H1 (cell line): ENCODE results near the gene NPTN. TPM values are rescaled to one million over a fixed set of nuclear protein-coding genes. Genes with fewer than 3 reads are reported as not detected.

Experiments used
- CTCF ChIA-PET: fragments of 300-600 bp; sonication (Branson Sonifier 250); formaldehyde crosslinking; loops from one replicate; lab custom pipeline; 2021; ENCODE audit not compliant: partially characterized antibody; lab: Charles Lee
- POLR2A ChIA-PET: fragments of 300-600 bp; sonication (Branson Sonifier 250); formaldehyde crosslinking; loops from one replicate; lab custom pipeline; 2021; ENCODE audit warnings: inconsistent platforms; ENCODE audit not compliant: partially characterized antibody; lab: Charles Lee
- DNase-seq, 2 experiments: peaks; one replicate each; pipeline versions ENCODE4 v3.0.0 to v3.0.0-alpha.2; 2010 to 2022; ENCODE audit warnings: low spot score in 2 of 2, low read depth in 1 of 2, mixed read lengths in 1 of 2
- FAIRE-seq: peaks from 2 replicates; lab custom pipeline; 2011; peaks lifted over from hg19 to GRCh38; lab: Jason Lieb, UNC
- H2AFZ ChIP-seq: 2 replicates; pipeline ENCODE4 v1.8.1; 2012; ENCODE audit warnings: low read length, inconsistent platforms
- H2AK5ac ChIP-seq: 2 replicates; pipeline ENCODE4 v1.6.1; 2013; ENCODE audit warnings: low read depth, low read length
- H2BK120ac ChIP-seq: replicated peaks from 2 replicates; pipeline ENCODE3; 2013; ENCODE audit warnings: low read depth, low read length, inconsistent platforms
- H2BK12ac ChIP-seq: 2 replicates; pipeline ENCODE4 v1.6.1; 2013; ENCODE audit warnings: low read depth, low read length
- H2BK15ac ChIP-seq: 2 replicates; pipeline ENCODE4 v1.6.1; 2013; ENCODE audit warnings: low read length
- H2BK20ac ChIP-seq: 2 replicates; pipeline ENCODE4 v1.6.1; 2013; ENCODE audit warnings: low read length
- H2BK5ac ChIP-seq: 2 replicates; pipeline ENCODE4 v1.6.1; 2013; ENCODE audit warnings: low read depth, low read length
- H3K14ac ChIP-seq: 2 replicates; pipeline ENCODE4 v1.6.1; 2013; ENCODE audit warnings: inconsistent platforms; ENCODE audit not compliant: insufficient read length
- H3K18ac ChIP-seq: 2 replicates; pipeline ENCODE4 v1.6.1; 2013; ENCODE audit warnings: low read length; ENCODE audit errors: extremely low read depth
- H3K23ac ChIP-seq: 2 replicates; pipeline ENCODE4 v1.6.1; 2013; ENCODE audit warnings: inconsistent platforms; ENCODE audit not compliant: insufficient read length
- H3K23me2 ChIP-seq: 2 replicates; pipeline ENCODE4 v1.6.1; 2013; ENCODE audit warnings: low read depth, low read length
- H3K27ac ChIP-seq: 2 replicates; pipeline ENCODE4 v1.6.1; 2011; ENCODE audit warnings: low read depth, low read length, inconsistent platforms
- H3K27me3 ChIP-seq, 4 experiments: replicated peaks in 1 of 4; 1 replicate in 1 of 4; 2 replicates in 3 of 4; pipeline versions ENCODE4 v1.6.1 to v1.8.1; 2011 to 2013; ENCODE audit warnings: low read length in 3 of 4, mild to moderate bottlenecking in 3 of 4, inconsistent platforms in 2 of 4, mixed read lengths in 2 of 4, moderate library complexity in 1 of 4; ENCODE audit not compliant: control insufficient read depth in 3 of 4, insufficient read depth in 3 of 4; ENCODE audit errors: extremely low read depth in 1 of 4
- H3K36me3 ChIP-seq, 4 experiments: 2 replicates each; pipeline versions ENCODE4 v1.6.1 to v1.8.1; 2011 to 2013; ENCODE audit warnings: mild to moderate bottlenecking in 4 of 4, low read length in 3 of 4, moderate library complexity in 2 of 4, control low read depth in 1 of 4, inconsistent platforms in 1 of 4; ENCODE audit not compliant: insufficient read depth in 4 of 4, control insufficient read depth in 2 of 4
- H3K4ac ChIP-seq: replicated peaks from 2 replicates; pipeline ENCODE3; 2013; ENCODE audit warnings: low read length, low read depth, mixed read lengths, inconsistent platforms; ENCODE audit not compliant: insufficient read length
- H3K4me1 ChIP-seq, 4 experiments: replicated peaks in 1 of 4; 1 replicate in 1 of 4; 2 replicates in 3 of 4; pipeline versions ENCODE4 v1.6.1 to v1.8.1; 2011 to 2013; ENCODE audit warnings: low read length in 3 of 4, inconsistent platforms in 2 of 4, mixed read lengths in 1 of 4; ENCODE audit not compliant: insufficient read depth in 4 of 4, control insufficient read depth in 3 of 4
- H3K4me2 ChIP-seq, 2 experiments: 2 replicates each; pipeline versions ENCODE4 v1.6.1 to v1.8.1; 2011 to 2013; ENCODE audit warnings: low read depth in 2 of 2, low read length in 2 of 2, control low read depth in 1 of 2, inconsistent platforms in 1 of 2, mild to moderate bottlenecking in 1 of 2; ENCODE audit not compliant: insufficient read depth in 1 of 2
- H3K4me3 ChIP-seq, 4 experiments: fragments of 200-600, 300-600 bp in 1 of 4; sonication (generic), shearing (Covaris generic), sonication (Bioruptor Twin) in 1 of 4; 2 replicates each; pipeline versions ENCODE4 v1.5.1 to v1.8.1; 2011 to 2016; ENCODE audit warnings: low read length in 4 of 4, low read depth in 3 of 4, control low read depth in 2 of 4, inconsistent platforms in 2 of 4, mild to moderate bottlenecking in 2 of 4, mixed read lengths in 1 of 4, moderate library complexity in 1 of 4; ENCODE audit not compliant: insufficient read depth in 2 of 4; ENCODE audit errors: extremely low read depth in 1 of 4
- H3K56ac ChIP-seq: replicated peaks from 2 replicates; pipeline ENCODE3; 2013; ENCODE audit warnings: low read depth, mild to moderate bottlenecking, mixed read lengths, low read length, inconsistent platforms; ENCODE audit not compliant: insufficient read length
- H3K79me1 ChIP-seq: 2 replicates; pipeline ENCODE4 v1.6.1; 2013; ENCODE audit warnings: low read depth, low read length, control low read depth
- H3K79me2 ChIP-seq, 2 experiments: 2 replicates each; pipeline versions ENCODE4 v1.6.1 to v1.8.1; 2012 to 2013; ENCODE audit warnings: low read length in 2 of 2, mild to moderate bottlenecking in 2 of 2, inconsistent platforms in 1 of 2; ENCODE audit not compliant: insufficient read depth in 2 of 2, control insufficient read depth in 1 of 2
- H3K9ac ChIP-seq, 4 experiments: replicated peaks in 1 of 4; 1 replicate in 1 of 4; 2 replicates in 3 of 4; pipeline versions ENCODE4 v1.6.1 to v1.8.1; 2011 to 2013; ENCODE audit warnings: low read depth in 3 of 4, low read length in 3 of 4, control low read depth in 2 of 4, mild to moderate bottlenecking in 2 of 4, moderate library complexity in 2 of 4, inconsistent platforms in 1 of 4; ENCODE audit errors: extremely low read depth in 1 of 4
- H3K9me3 ChIP-seq, 2 experiments: 2 replicates each; pipeline versions ENCODE4 v1.6.1 to v1.8.1; 2012 to 2013; ENCODE audit warnings: mild to moderate bottlenecking in 2 of 2, moderate library complexity in 2 of 2, control low read depth in 1 of 2, inconsistent platforms in 1 of 2, low read depth in 1 of 2, low read length in 1 of 2, mixed read lengths in 1 of 2; ENCODE audit not compliant: insufficient read depth in 2 of 2
- H4K20me1 ChIP-seq, 2 experiments: replicated peaks in 1 of 2; 2 replicates each; pipeline versions ENCODE3 to v1.8.1; 2011 to 2013; ENCODE audit warnings: inconsistent platforms in 2 of 2, low read length in 2 of 2, mild to moderate bottlenecking in 1 of 2; ENCODE audit not compliant: insufficient read depth in 2 of 2, control insufficient read depth in 1 of 2
- H4K5ac ChIP-seq: 2 replicates; pipeline ENCODE4 v1.6.1; 2013; ENCODE audit warnings: low read length, low read depth, mixed read lengths, inconsistent platforms; ENCODE audit not compliant: insufficient read length
- H4K8ac ChIP-seq: 2 replicates; pipeline ENCODE4 v1.8.0; 2013; ENCODE audit warnings: mild to moderate bottlenecking, moderate library complexity, low read length, inconsistent platforms; ENCODE audit not compliant: insufficient read depth; ENCODE audit errors: extremely low read depth
- H4K91ac ChIP-seq: replicated peaks from 2 replicates; pipeline ENCODE3; 2013; ENCODE audit warnings: low read length, mixed read lengths, inconsistent platforms; ENCODE audit not compliant: insufficient read length
- CTCF ChIP-seq, 3 experiments: IDR thresholded peaks; 1 replicate in 2 of 3; 2 replicates in 1 of 3; pipeline versions ENCODE4 v1.5.1 to v1.6.1; 2011; ENCODE audit warnings: low read length in 3 of 3, mild to moderate bottlenecking in 3 of 3, inconsistent platforms in 2 of 3, low read depth in 1 of 3, moderate library complexity in 1 of 3; ENCODE audit not compliant: insufficient read depth in 1 of 3; ENCODE audit errors: control extremely low read depth in 1 of 3
- KDM4A ChIP-seq: IDR thresholded peaks from one replicate; pipeline ENCODE4 v1.7.1; 2012; ENCODE audit warnings: low read depth, mild to moderate bottlenecking, moderate library complexity, low read length, inconsistent platforms; ENCODE audit not compliant: severe bottlenecking
- RAD21 ChIP-seq, 2 experiments: IDR thresholded peaks in 1 of 2; conservative IDR thresholded peaks in 1 of 2; 2 replicates each; pipeline ENCODE4 v1.6.1; 2011; ENCODE audit warnings: low read depth in 2 of 2, low read length in 2 of 2, improper control_type of control experiment in 1 of 2, inconsistent platforms in 1 of 2, mild to moderate bottlenecking in 1 of 2, moderate library complexity in 1 of 2
- YY1 ChIP-seq: IDR thresholded peaks from 2 replicates; pipeline ENCODE4 v1.6.1; 2011; ENCODE audit warnings: low read depth, mild to moderate bottlenecking, low read length
- WGBS, 2 experiments: shearing (Covaris generic) in 1 of 2; methylation state at CpG; one replicate each; pipeline versions ENCODE4 v1.1.6 to v1.1.7; 2013 to 2015; ENCODE audit warnings: low lambda C conversion rate in 2 of 2, mixed read lengths in 2 of 2, inconsistent platforms in 1 of 2, low coverage in 1 of 2, missing lambda C conversion rate in 1 of 2; ENCODE audit not compliant: insufficient replicate concordance in 2 of 2, insufficient coverage in 1 of 2, insufficient read length in 1 of 2; ENCODE audit errors: extremely low coverage in 1 of 2, missing lambda C conversion rate in 1 of 2; 5-methylcytosine and 5-hydroxymethylcytosine counted together
- polyA plus RNA-seq, 7 experiments: library from polyadenylated mRNA; depleted of rRNA in 3 of 7; stranded (reverse) in 5 of 7; unstranded in 2 of 7; fragments of >200 nt in 5 of 7; fragments of 200-250 nt in 2 of 7; gene quantifications; 1 replicate in 5 of 7; 2 replicates in 1 of 7; 4 replicates in 1 of 7; pipeline versions ENCODE4 v1.2.1 to v1.2.3, GENCODE V29; 2011 to 2013; ENCODE audit warnings: missing spikeins in 2 of 7, mixed read lengths in 2 of 7
- total RNA-seq: library from RNA; stranded (reverse); fragmentation: NEBNext Ultra II Directional; extraction: Animal tissue kit (Norgen Biotek cat#: 25700); gene quantifications from 2 replicates; pipeline ENCODE4 v1.2.1, GENCODE V29; 2021

NPTN gene
- total and polyA plus RNA-seq, 2 of the 8 experiments (the other 6 are each of a cell fraction or from before 2014, with no cell fraction given), result 67.0 to 113 TPM

- FAIRE-seq, result peak; percentile 57
- POLR2A ChIA-PET, result interaction anchor here (0.6 to 1.8 kb wide), 4 partner anchors 9 to 359 kb away, joined by 3 to 10 read pairs (median 5); no protein-coding TSS in a partner anchor
Observed at GRCh38 chr15:73677146-73677607, 44.0 kb upstream of the NPTN start.

More at GRCh38 chr15:73677146-73677607, 44.0 kb upstream of the NPTN start:
- H3K4ac ChIP-seq, result no peak overlapping the region
- H2AK5ac ChIP-seq, result no peak overlapping the region
- H2BK5ac ChIP-seq, result no peak overlapping the region
- no peaks in the 10 kb centered on the region for H3K9me3 ChIP-seq
- no peak overlapping the region for H4K91ac ChIP-seq
- no peak overlapping the region for H3K4me2 ChIP-seq
- H3K23me2 ChIP-seq, result no peaks in the 10 kb centered on the region
- H3K9ac ChIP-seq, result no peak overlapping the region
- no peaks in the 10 kb centered on the region for H3K79me2 ChIP-seq
- no peak overlapping the region for H3K27ac ChIP-seq
- 77% methylated on average over 5 of the region's 5 CpGs; no CpG with 5 or more reads in 1 of the 2 experiments for WGBS, 2 experiments
- no peaks in the 10 kb centered on the region; a peak in 1 of 7 replicates for H3K4me1 ChIP-seq
- H2BK20ac ChIP-seq, result no peak overlapping the region
- H3K36me3 ChIP-seq, result no peaks in the 10 kb centered on the region
- CTCF ChIA-PET, result interaction anchor here (0.6 to 15.1 kb wide), 41 partner anchors 8 to 401 kb away, joined by 3 to 496 read pairs (median 5); partner anchors contain the start of gene NPTN
- DNase-seq, result peak in 1 of 2 experiments; percentile 85
- H2BK15ac ChIP-seq, result no peak overlapping the region
- H3K14ac ChIP-seq, result no peak overlapping the region
- H3K4me3 ChIP-seq, result no peak overlapping the region
- H2BK12ac ChIP-seq, result no peak overlapping the region
- H2BK120ac ChIP-seq, result no peak overlapping the region
- peak overlapping the region; percentile 88; the same call in 1 of the 2 replicates for H4K8ac ChIP-seq
- no peak overlapping the region for H3K23ac ChIP-seq
- H2AFZ ChIP-seq, result peak overlapping the region; percentile 81; the same call in 1 of the 2 replicates
- no peaks in the 10 kb centered on the region for H4K20me1 ChIP-seq
- no peak overlapping the region for H3K56ac ChIP-seq
- H3K27me3 ChIP-seq, result no peaks in the 10 kb centered on the region; a peak in 1 of 7 replicates
- no peaks in the 10 kb centered on the region for H3K79me1 ChIP-seq
- H3K18ac ChIP-seq, result no peak overlapping the region
- no peak overlapping the region for H4K5ac ChIP-seq
- TF ChIP-seq RAD21 (IDR thresholded peaks at IDR 0.05 in 1 of 2, conservative IDR thresholded peaks at IDR 0.05 in 1 of 2; ENCODE audit: low read depth in 2 of 2, low read length in 2 of 2) (peak; percentile 63 to 71), YY1 (peak; percentile 90), KDM4A (no peak), CTCF (IDR thresholded peaks at IDR 0.05; ENCODE audit: control extremely low read depth in 1 of 3, insufficient read depth in 1 of 3, low read depth in 1 of 3, low read length in 3 of 3) (peak; percentile 55 to 90 (median 88))
